IPS DF 4.7 (cell line): ENCODE data around the gene CLEC4M.

Experiments
- DNase-seq: peaks from one replicate; pipeline ENCODE4 v3.0.0-alpha.2; 2013; ENCODE audit warnings: low spot score; ENCODE audit errors: extremely low read depth

The CLEC4M gene

GRCh38 chr19:7762719-7763293 is at the start of gene CLEC4M:
Gene CLEC4M (plus strand): TSS chr19:7763243. CDS start chr19:7763267, 24 bp downstream.
- DNase-seq = no peak

- no peak for DNase-seq
These were observed 47.4 kb upstream of the CLEC4M start for GRCh38 chr19:7715671-7716070.

- no peak for DNase-seq
These were observed 46.3 kb upstream of the CLEC4M start for GRCh38 chr19:7716762-7717161.

- DNase-seq = no peak
These were observed 44.4 kb upstream of the CLEC4M start for GRCh38 chr19:7718668-7719067.

- no peak for DNase-seq
These were observed 42.7 kb upstream of the CLEC4M start for GRCh38 chr19:7720351-7720750.

- no peak for DNase-seq
These were observed 40.8 kb upstream of the CLEC4M start for GRCh38 chr19:7722231-7722651.

GRCh38 chr19:7725791-7726190 is 37.3 kb upstream of the CLEC4M start:
- DNase-seq = no peak

- no peak for DNase-seq
These were observed 33.8 kb upstream of the CLEC4M start for GRCh38 chr19:7729211-7729610.

- DNase-seq = no peak
These were observed 33.2 kb upstream of the CLEC4M start for GRCh38 chr19:7729831-7730285.

GRCh38 chr19:7730286-7731217 is 32.5 kb upstream of the CLEC4M start:
- DNase-seq = no peak

GRCh38 chr19:7731218-7731595 is 31.8 kb upstream of the CLEC4M start:
- DNase-seq = no peak

- no peak for DNase-seq
These were observed 31.4 kb upstream of the CLEC4M start for GRCh38 chr19:7731615-7732014.

GRCh38 chr19:7732045-7732444 is 31.0 kb upstream of the CLEC4M start, which contains the start of gene CLEC4G:
Gene CLEC4G (minus strand): TSS chr19:7732110. CDS start chr19:7732102, 8 bp downstream.
- no peak for DNase-seq

- no peak for DNase-seq
These were observed 29.7 kb upstream of the CLEC4M start for GRCh38 chr19:7733376-7733775.

GRCh38 chr19:7734220-7735203 is 28.5 kb upstream of the CLEC4M start:
- DNase-seq = no peak

GRCh38 chr19:7736148-7736547 is 26.9 kb upstream of the CLEC4M start:
- no peak for DNase-seq

GRCh38 chr19:7737215-7737614 is 25.8 kb upstream of the CLEC4M start:
- no peak for DNase-seq

- DNase-seq = no peak
These were observed 25.0 kb upstream of the CLEC4M start for GRCh38 chr19:7738023-7738422.

- no peak for DNase-seq
These were observed 23.8 kb upstream of the CLEC4M start for GRCh38 chr19:7739211-7739755.

- DNase-seq = no peak
These were observed 23.0 kb upstream of the CLEC4M start for GRCh38 chr19:7739801-7740681.
